ENCODE measurements around the gene ROM1.
A peak's percentile ranks its signal among the peaks of the same experiment; 100 is the strongest.

ROM1 gene

DNA sequence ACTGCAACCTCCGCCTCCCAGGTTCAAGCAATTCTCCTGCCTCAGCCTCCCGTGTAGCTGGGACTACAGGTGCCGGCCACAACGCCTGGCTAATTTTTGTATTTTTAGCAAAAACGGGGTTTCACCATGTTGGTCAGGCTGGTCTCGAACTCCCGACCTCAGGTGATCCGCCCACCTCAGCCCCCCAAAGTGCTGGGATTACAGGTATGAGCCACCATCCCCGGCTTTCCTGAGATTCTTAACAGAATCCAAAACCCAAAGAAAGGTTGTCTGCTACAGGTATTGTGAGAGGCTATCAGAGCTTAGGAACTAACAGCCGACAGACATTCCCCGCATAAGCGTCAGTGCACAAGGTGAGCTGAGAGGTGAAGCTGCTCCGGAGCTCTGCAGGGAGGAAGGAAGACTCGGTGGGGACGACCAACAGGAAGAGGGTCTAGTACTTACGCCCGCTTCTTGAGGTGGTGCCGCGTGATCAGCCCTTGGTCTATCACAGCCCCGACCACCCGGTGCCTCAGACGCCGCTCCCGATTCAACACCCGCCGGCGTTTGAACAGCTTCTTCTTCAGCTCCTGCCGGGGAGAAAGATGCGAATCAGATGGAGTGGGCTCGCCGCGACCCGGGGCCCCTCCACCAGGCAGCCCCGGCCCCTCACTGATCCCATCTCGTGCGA is 51.5 kb downstream of the ROM1 start:
- Histone ChIP-seq H3K4me3 (ENCODE audit: insufficient read depth, low read length, poor library complexity, severe bottlenecking) (peak overlapping the region; percentile 89), H3K27ac (ENCODE audit: low read depth, low read length) (peak overlapping the region; percentile 92), H3K4me2 (ENCODE audit: low read depth, low read length, poor library complexity, severe bottlenecking) (peak overlapping the region; percentile 80), H4K20me1 (ENCODE audit: low read depth, low read length) (no peaks in the 10 kb centered on the region), H3K79me2 (ENCODE audit: insufficient read depth, low read length) (peaks cover 43% of the 10 kb centered on the region), H3K9me2 (replicated peaks; ENCODE audit: insufficient read depth, low read length) (no peaks in the 10 kb centered on the region), H3K27me3 (ENCODE audit: low read length) (no peaks in the 10 kb centered on the region), H3K9me3 (ENCODE audit: insufficient read depth, low read length) (no peaks in the 10 kb centered on the region), H3F3A (ENCODE audit: insufficient read depth) (peaks cover 45% of the 10 kb centered on the region), H2AFZ (ENCODE audit: low read depth, low read length, severe bottlenecking) (peak overlapping the region; percentile 61), H3K9ac (ENCODE audit: low read length) (peak overlapping the region; percentile 95), H3K36me3 (ENCODE audit: low read length) (peaks cover 15% of the 10 kb centered on the region)
- TF ChIP-seq EZH2phosphoT487 (conservative IDR thresholded peaks at IDR 0.05; ENCODE audit: low read length): no peak
- TF ChIP-seq, protein P1, sequence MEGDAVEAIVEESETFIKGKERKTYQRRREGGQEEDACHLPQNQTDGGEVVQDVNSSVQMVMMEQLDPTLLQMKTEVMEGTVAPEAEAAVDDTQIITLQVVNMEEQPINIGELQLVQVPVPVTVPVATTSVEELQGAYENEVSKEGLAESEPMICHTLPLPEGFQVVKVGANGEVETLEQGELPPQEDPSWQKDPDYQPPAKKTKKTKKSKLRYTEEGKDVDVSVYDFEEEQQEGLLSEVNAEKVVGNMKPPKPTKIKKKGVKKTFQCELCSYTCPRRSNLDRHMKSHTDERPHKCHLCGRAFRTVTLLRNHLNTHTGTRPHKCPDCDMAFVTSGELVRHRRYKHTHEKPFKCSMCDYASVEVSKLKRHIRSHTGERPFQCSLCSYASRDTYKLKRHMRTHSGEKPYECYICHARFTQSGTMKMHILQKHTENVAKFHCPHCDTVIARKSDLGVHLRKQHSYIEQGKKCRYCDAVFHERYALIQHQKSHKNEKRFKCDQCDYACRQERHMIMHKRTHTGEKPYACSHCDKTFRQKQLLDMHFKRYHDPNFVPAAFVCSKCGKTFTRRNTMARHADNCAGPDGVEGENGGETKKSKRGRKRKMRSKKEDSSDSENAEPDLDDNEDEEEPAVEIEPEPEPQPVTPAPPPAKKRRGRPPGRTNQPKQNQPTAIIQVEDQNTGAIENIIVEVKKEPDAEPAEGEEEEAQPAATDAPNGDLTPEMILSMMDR (IDR thresholded peaks at IDR 0.05; ENCODE audit: insufficient read depth, low read length, poor library complexity, severe bottlenecking): no peak

Measured in SU-DHL-6 (cell line).